ENCODE data around the gene BTBD16. TPM values are rescaled to one million over a fixed set of nuclear protein-coding genes. Genes with fewer than 3 reads are reported as not detected.

Gene BTBD16
- total RNA-seq, 4 donors from 2014 or later: 0.85 to 10.2 (median 5.1) TPM

DNA sequence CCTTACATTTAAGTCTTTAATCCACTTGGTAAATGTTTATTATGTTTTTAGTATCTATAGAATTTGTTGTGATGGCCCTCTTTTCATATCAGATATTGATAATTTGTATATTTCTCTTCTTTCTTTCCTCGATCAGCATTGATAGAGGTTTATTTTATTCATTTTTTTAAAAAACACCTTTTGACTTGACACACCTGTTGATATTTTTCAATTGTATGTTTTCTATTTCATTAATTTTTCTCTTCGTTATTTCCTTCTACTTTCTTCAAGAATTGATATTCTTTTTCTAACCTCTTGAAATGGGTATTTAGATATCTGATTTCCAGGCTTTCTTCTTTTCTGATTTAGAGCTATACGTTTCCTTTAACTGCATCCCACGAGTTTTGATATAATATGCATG, 50.9 kb downstream of the BTBD16 start:
- Histone ChIP-seq H3K9me3 (no peaks in the 10 kb centered on the region), H3K4me1 (peaks cover 9% of the 10 kb centered on the region), H3K4me3 (no peak overlapping the region), H3K36me3 (no peaks in the 10 kb centered on the region), H3K27me3 (no peaks in the 10 kb centered on the region), H3K27ac (no peak overlapping the region)
- no peak for DNase-seq (ENCODE audit: low spot score in 2 of 2)
- 70% methylated on average over 4 of the region's 4 CpGs for WGBS
- TF ChIP-seq EP300 (IDR thresholded peaks at IDR 0.05): no peak
- TF ChIP-seq POLR2A (IDR thresholded peaks at IDR 0.05): no peak
- TF ChIP-seq POLR2AphosphoS5 (IDR thresholded peaks at IDR 0.05): no peak
- TF ChIP-seq, protein P1, sequence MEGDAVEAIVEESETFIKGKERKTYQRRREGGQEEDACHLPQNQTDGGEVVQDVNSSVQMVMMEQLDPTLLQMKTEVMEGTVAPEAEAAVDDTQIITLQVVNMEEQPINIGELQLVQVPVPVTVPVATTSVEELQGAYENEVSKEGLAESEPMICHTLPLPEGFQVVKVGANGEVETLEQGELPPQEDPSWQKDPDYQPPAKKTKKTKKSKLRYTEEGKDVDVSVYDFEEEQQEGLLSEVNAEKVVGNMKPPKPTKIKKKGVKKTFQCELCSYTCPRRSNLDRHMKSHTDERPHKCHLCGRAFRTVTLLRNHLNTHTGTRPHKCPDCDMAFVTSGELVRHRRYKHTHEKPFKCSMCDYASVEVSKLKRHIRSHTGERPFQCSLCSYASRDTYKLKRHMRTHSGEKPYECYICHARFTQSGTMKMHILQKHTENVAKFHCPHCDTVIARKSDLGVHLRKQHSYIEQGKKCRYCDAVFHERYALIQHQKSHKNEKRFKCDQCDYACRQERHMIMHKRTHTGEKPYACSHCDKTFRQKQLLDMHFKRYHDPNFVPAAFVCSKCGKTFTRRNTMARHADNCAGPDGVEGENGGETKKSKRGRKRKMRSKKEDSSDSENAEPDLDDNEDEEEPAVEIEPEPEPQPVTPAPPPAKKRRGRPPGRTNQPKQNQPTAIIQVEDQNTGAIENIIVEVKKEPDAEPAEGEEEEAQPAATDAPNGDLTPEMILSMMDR (IDR thresholded peaks at IDR 0.05): no peak

DNA sequence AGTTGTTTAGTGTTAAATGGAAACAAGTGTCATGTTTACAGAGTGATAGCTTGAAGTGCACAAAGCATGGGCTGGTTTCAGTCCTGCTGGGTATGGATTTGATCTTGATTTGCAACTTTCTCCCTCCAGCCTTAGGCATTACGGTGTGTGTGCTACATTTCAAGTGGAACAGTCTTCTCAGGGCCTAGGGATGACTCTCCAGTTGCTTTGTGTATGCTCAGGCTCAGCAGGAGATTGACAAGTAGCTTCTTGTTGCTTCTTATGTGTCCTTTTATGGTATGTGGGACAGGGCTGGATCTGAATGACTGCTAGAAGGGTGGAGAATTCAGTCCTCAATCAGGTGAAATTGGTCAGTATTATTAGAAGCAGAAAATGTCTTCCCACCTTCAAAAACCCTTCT, 52.1 kb downstream of the BTBD16 start:
- H3K27me3 ChIP-seq: no peaks in the 10 kb centered on the region
- H3K4me3 ChIP-seq: no peak overlapping the region
- no peaks in the 10 kb centered on the region for H3K9me3 ChIP-seq
- 29% methylated on average over 1 of the region's 1 CpG for WGBS
- no peak for TF ChIP-seq EP300 (IDR thresholded peaks at IDR 0.05)
- TF ChIP-seq POLR2A (IDR thresholded peaks at IDR 0.05): no peak
- TF ChIP-seq POLR2AphosphoS5 (IDR thresholded peaks at IDR 0.05): no peak
- TF ChIP-seq, protein P1 (IDR thresholded peaks at IDR 0.05): no peak
- no peaks in the 10 kb centered on the region for H3K36me3 ChIP-seq
- H3K27ac ChIP-seq: peak overlapping the region; percentile 62
- no peak for DNase-seq (ENCODE audit: low spot score in 2 of 2)
- H3K4me1 ChIP-seq: peaks cover 9% of the 10 kb centered on the region

DNA sequence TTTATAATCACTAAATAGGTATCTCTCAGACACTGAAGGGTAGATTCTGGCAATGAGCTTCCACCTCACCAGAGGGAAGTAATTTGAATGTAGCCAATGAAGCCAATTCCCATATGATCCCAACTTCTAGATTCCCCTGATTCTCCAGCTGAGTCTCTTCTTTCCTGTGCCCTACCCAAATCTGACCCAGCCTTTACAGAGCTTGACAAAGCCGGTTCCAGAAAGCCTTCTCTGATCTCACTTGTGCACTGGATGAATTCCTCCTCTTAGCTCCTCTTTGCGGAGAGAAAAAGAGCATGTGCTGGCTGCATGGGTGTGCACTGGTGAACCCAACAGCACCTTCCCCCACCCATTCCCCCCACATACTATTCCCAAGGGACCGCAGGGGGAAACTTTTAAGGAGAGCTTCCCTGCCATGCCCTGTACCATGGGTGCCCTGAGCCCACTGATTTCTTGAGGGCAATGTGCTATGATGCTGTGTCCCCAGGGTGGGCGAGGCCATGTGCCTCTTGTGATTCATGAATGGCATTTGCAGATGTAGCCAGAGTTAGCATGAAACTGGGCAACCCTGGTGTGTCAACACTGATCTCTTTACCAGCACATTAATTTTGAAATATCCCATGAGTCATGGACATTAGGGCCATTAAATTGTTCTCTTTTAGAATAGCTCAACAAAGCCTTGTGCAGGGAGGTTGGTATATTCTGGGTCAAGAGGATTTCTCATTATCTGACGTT, 53.0 kb downstream of the BTBD16 start:
- Histone ChIP-seq H3K27me3 (no peaks in the 10 kb centered on the region), H3K4me1 (peaks cover 9% of the 10 kb centered on the region), H3K4me3 (no peak overlapping the region), H3K36me3 (no peaks in the 10 kb centered on the region), H3K27ac (peak overlapping the region; percentile 62), H3K9me3 (no peaks in the 10 kb centered on the region)
- TF ChIP-seq POLR2AphosphoS5 (IDR thresholded peaks at IDR 0.05) (no peak), EP300 (IDR thresholded peaks at IDR 0.05) (no peak), POLR2A (IDR thresholded peaks at IDR 0.05) (no peak)
- TF ChIP-seq, protein P1 (IDR thresholded peaks at IDR 0.05): no peak
- 82% methylated on average over 5 of the region's 5 CpGs for WGBS
- no peak for DNase-seq (ENCODE audit: low spot score in 2 of 2)

DNA sequence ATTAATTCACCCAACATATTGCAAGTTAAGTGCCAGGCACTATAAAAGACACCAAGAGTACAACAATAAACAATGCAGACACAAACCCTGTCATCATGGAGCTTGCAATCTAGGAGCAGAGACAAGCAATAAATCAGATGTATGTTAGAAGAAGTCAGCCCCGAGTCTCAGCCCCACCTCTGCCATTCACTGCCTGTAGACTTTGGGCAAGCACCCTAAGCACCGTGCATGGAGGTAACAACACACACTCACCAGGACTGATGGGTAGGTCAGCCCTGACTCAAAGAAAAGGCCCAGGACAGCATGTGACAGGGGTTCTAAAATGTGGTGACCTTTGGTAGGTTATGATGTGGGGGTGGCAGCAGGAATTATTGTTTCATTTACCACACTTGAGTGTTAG, 54.1 kb downstream of the BTBD16 start:
- TF ChIP-seq EP300 (IDR thresholded peaks at IDR 0.05): no peak
- no peak for TF ChIP-seq POLR2A (IDR thresholded peaks at IDR 0.05)
- TF ChIP-seq POLR2AphosphoS5 (IDR thresholded peaks at IDR 0.05): no peak
- TF ChIP-seq, protein P1 (IDR thresholded peaks at IDR 0.05): no peak
- Histone ChIP-seq H3K27me3 (no peaks in the 10 kb centered on the region), H3K4me3 (no peak overlapping the region), H3K9me3 (no peaks in the 10 kb centered on the region), H3K27ac (peak overlapping the region; percentile 64), H3K36me3 (no peaks in the 10 kb centered on the region), H3K4me1 (peaks cover 9% of the 10 kb centered on the region)
- peak in 1 of 2 donors; percentile 62 for DNase-seq (ENCODE audit: low spot score in 2 of 2)
- 83% methylated on average over 2 of the region's 2 CpGs for WGBS

DNA sequence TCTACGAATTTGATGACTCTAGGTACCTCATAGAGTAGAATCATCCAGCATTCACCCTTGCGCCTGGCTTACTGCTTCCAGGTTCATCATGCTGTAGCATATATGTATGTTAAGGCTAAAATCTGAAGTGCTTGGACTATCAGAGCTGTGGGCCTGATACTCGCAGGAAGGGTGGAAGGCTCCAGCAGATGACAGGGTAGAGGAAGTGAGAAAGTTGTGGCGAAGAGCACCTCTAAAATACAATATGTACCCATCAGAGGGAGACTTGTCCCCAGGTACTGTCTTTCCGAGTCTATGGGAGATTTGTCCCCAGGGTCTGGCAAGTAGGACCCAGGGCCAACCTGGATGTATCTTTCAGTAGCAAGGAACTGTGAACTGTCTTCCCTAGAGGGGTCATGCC, 55.3 kb downstream of the BTBD16 start:
- Histone ChIP-seq H3K4me3 (no peak overlapping the region), H3K27ac (no peak overlapping the region), H3K36me3 (no peaks in the 10 kb centered on the region), H3K9me3 (no peaks in the 10 kb centered on the region), H3K27me3 (no peaks in the 10 kb centered on the region), H3K4me1 (peaks cover 9% of the 10 kb centered on the region)
- no peak for TF ChIP-seq POLR2AphosphoS5 (IDR thresholded peaks at IDR 0.05)
- no peak for TF ChIP-seq EP300 (IDR thresholded peaks at IDR 0.05)
- TF ChIP-seq, protein P1 (IDR thresholded peaks at IDR 0.05): no peak
- no peak for TF ChIP-seq POLR2A (IDR thresholded peaks at IDR 0.05)
- no peak for DNase-seq (ENCODE audit: low spot score in 2 of 2)
- 92% methylated on average over 5 of the region's 5 CpGs for WGBS
